OCI-LY3 (cell line): ENCODE data around the gene THOP1.

Experiments
- H2AFZ ChIP-seq: fragments of 200-600, 300-600 bp; shearing (Covaris generic); 2 replicates; pipeline ENCODE4 v1.6.0; 2014; ENCODE audit warnings: antibody characterized with exemption, low read depth, low read length
- H3K27ac ChIP-seq: fragments of 200-600, 300-600 bp; sonication (generic); 2 replicates; pipeline ENCODE4 v1.5.1; 2014; ENCODE audit warnings: mild to moderate bottlenecking, low read length, moderate library complexity, mixed read lengths
- H3K27me3 ChIP-seq: fragments of 200-600, 300-600 bp; sonication (generic); 2 replicates; pipeline ENCODE4 v1.6.1; 2014; ENCODE audit warnings: low read depth, low read length, mixed read lengths
- H3K36me3 ChIP-seq: fragments of 200-600, 300-600 bp; sonication (generic); replicated peaks from 2 replicates; pipeline ENCODE3; 2014; ENCODE audit warnings: low read depth, low read length, mixed read lengths
- H3K4me1 ChIP-seq: fragments of 300-600, 200-600 bp; sonication (generic); 2 replicates; pipeline ENCODE4 v1.6.1; 2014; ENCODE audit warnings: low read length, mixed read lengths
- H3K4me2 ChIP-seq: fragments of 200-600, 300-600 bp; sonication (generic); 2 replicates; pipeline ENCODE4 v1.6.1; 2014; ENCODE audit warnings: low read length, mixed read lengths
- H3K4me3 ChIP-seq: fragments of 300-600, 200-600 bp; sonication (generic); 2 replicates; pipeline ENCODE4 v1.5.1; 2014; ENCODE audit warnings: antibody characterized with exemption, mild to moderate bottlenecking, low read length, moderate library complexity
- H3K79me2 ChIP-seq: fragments of 300-600, 200-600 bp; shearing (Covaris generic); 2 replicates; pipeline ENCODE4 v1.6.1; 2014; ENCODE audit warnings: mild to moderate bottlenecking, low read length, mixed read lengths
- H3K9ac ChIP-seq: fragments of 300-600, 200-600 bp; shearing (Covaris generic); 2 replicates; pipeline ENCODE4 v1.6.0; 2014; ENCODE audit warnings: mild to moderate bottlenecking, low read length, moderate library complexity
- H3K9me3 ChIP-seq: fragments of 200-600, 300-600 bp; shearing (Covaris generic); 2 replicates; pipeline ENCODE4 v1.6.1; 2014; ENCODE audit warnings: low read length, mixed read lengths; ENCODE audit not compliant: insufficient read depth
- H4K20me1 ChIP-seq: fragments of 200-600, 300-600 bp; sonication (generic); 2 replicates; pipeline ENCODE4 v1.6.1; 2016; ENCODE audit warnings: low read length, mixed read lengths; ENCODE audit not compliant: insufficient read depth
- CTCF ChIP-seq: fragments of 200-600, 300-600 bp; sonication (generic); IDR thresholded peaks from 2 replicates; pipeline ENCODE4 v1.5.1; 2014; ENCODE audit warnings: antibody characterized with exemption, low read length, low read depth
- EZH2phosphoT487 ChIP-seq: fragments of 200-600 bp; shearing (Covaris generic); IDR thresholded peaks from 2 replicates; pipeline ENCODE4 v1.6.1; 2018; ENCODE audit warnings: antibody characterized with exemption, mixed run types, low read depth

The THOP1 gene

GRCh38 chr19:2813235-2814160 lies 28.2 kb downstream of the THOP1 start:
- no peak overlapping the region for H3K4me3 ChIP-seq
- no peaks in the 10 kb centered on the region for H3K4me1 ChIP-seq
- no peaks in the 10 kb centered on the region; the same call in 1 of the 2 replicates for H4K20me1 ChIP-seq
- H2AFZ ChIP-seq = no peak overlapping the region
- no peak overlapping the region for H3K27ac ChIP-seq
- H3K9ac ChIP-seq = no peak overlapping the region
- no peaks in the 10 kb centered on the region for H3K79me2 ChIP-seq
- no peaks in the 10 kb centered on the region for H3K9me3 ChIP-seq
- H3K4me2 ChIP-seq = no peak overlapping the region
- TF ChIP-seq CTCF (no peak), EZH2phosphoT487 (no peak)
- H3K36me3 ChIP-seq = peaks cover 77% of the 10 kb centered on the region
- H3K27me3 ChIP-seq = no peaks in the 10 kb centered on the region

- Histone ChIP-seq H3K36me3 (peaks cover 68% of the 10 kb centered on the region), H3K9ac (no peak overlapping the region), H3K9me3 (no peaks in the 10 kb centered on the region), H3K4me3 (no peak overlapping the region), H3K27ac (no peak overlapping the region), H3K4me1 (no peaks in the 10 kb centered on the region), H2AFZ (no peak overlapping the region), H3K4me2 (no peak overlapping the region), H4K20me1 (no peaks in the 10 kb centered on the region), H3K79me2 (no peaks in the 10 kb centered on the region), H3K27me3 (no peaks in the 10 kb centered on the region)
- TF ChIP-seq CTCF (no peak), EZH2phosphoT487 (no peak)
These were observed 29.1 kb downstream of the THOP1 start for GRCh38 chr19:2814426-2814825.

- Histone ChIP-seq H3K27ac (no peak overlapping the region), H3K36me3 (peaks cover 64% of the 10 kb centered on the region), H2AFZ (no peak overlapping the region), H3K27me3 (no peaks in the 10 kb centered on the region), H3K9me3 (no peaks in the 10 kb centered on the region), H3K4me1 (peaks cover under 1% of the 10 kb centered on the region; the same call in 1 of the 2 replicates), H3K9ac (no peak overlapping the region), H4K20me1 (no peaks in the 10 kb centered on the region), H3K79me2 (peaks cover 2% of the 10 kb centered on the region), H3K4me2 (no peak overlapping the region), H3K4me3 (no peak overlapping the region)
- no peak for TF ChIP-seq EZH2phosphoT487
- TF ChIP-seq CTCF = no peak
These were observed 29.9 kb downstream of the THOP1 start for GRCh38 chr19:2815191-2815614.

- Histone ChIP-seq H3K9me3 (no peaks in the 10 kb centered on the region), H3K27me3 (no peaks in the 10 kb centered on the region), H3K4me3 (no peak overlapping the region), H3K9ac (no peak overlapping the region), H4K20me1 (no peaks in the 10 kb centered on the region), H2AFZ (no peak overlapping the region), H3K36me3 (peaks cover 57% of the 10 kb centered on the region), H3K4me2 (no peak overlapping the region), H3K4me1 (peaks cover 3% of the 10 kb centered on the region; the same call in 1 of the 2 replicates), H3K79me2 (peaks cover 4% of the 10 kb centered on the region), H3K27ac (no peak overlapping the region)
- TF ChIP-seq EZH2phosphoT487 (no peak), CTCF (no peak)
These were observed 30.6 kb downstream of the THOP1 start for GRCh38 chr19:2815923-2816322.
